NCI-H128 (cell line): ENCODE results near the gene RSPH10B.
"Not testable (repeated sequence)": the region's sequence is repeated elsewhere in the genome, so short reads cannot be mapped to it uniquely, and the experiment has no call there.

ENCODE experiments used
- DNase-seq: peaks from one replicate; lab custom pipeline; 2025; ENCODE audit not compliant: unreplicated experiment; lab: John Stamatoyannopoulos, UW

Gene RSPH10B

GRCh38 chr7:5930290-5930689, 40.2 kb downstream of the RSPH10B start:
- not testable (repeated sequence) for DNase-seq

- not testable (repeated sequence) for DNase-seq
Measured at GRCh38 chr7:5926263-5926870, 44.1 kb downstream of the RSPH10B start.

GRCh38 chr7:5924630-5925029, 45.9 kb downstream of the RSPH10B start:
- DNase-seq = not testable (repeated sequence)

GRCh38 chr7:5924180-5924579, 46.3 kb downstream of the RSPH10B start:
- DNase-seq = not testable (repeated sequence)

GRCh38 chr7:5916529-5916928, 54.0 kb downstream of the RSPH10B start:
- not testable (repeated sequence) for DNase-seq

- not testable (repeated sequence) for DNase-seq
Measured at GRCh38 chr7:5908835-5909234, 61.7 kb downstream of the RSPH10B start.

GRCh38 chr7:5904726-5905125, 65.8 kb downstream of the RSPH10B start:
- DNase-seq = not testable (repeated sequence)

GRCh38 chr7:5903002-5903401, 67.5 kb downstream of the RSPH10B start:
- not testable (repeated sequence) for DNase-seq

GRCh38 chr7:5898480-5899224, 71.8 kb downstream of the RSPH10B start, which contains the start of gene CCZ1:
TSS of gene CCZ1 (plus strand) at chr7:5898733. CDS start at chr7:5898800, 67 bp downstream.
- DNase-seq = peak; percentile 14

GRCh38 chr7:5897369-5897919, 73.0 kb downstream of the RSPH10B start:
- DNase-seq = not testable (repeated sequence)

- no peak for DNase-seq
Measured at GRCh38 chr7:5892498-5892897, 78.0 kb downstream of the RSPH10B start.

- not testable (repeated sequence) for DNase-seq
Measured at GRCh38 chr7:5890244-5890643, 80.2 kb downstream of the RSPH10B start.

GRCh38 chr7:5888021-5888420, 82.5 kb downstream of the RSPH10B start:
- peak; percentile 22 for DNase-seq

- not testable (repeated sequence) for DNase-seq
Measured at GRCh38 chr7:5884431-5884830, 86.1 kb downstream of the RSPH10B start.

- DNase-seq = not testable (repeated sequence)
Measured at GRCh38 chr7:5880106-5880505, 90.4 kb downstream of the RSPH10B start.

GRCh38 chr7:5879591-5879990, 90.9 kb downstream of the RSPH10B start:
- DNase-seq = not testable (repeated sequence)
